Lower lobe of right lung (tissue), 2 donors: ENCODE results near the gene POLR1D. TPM values are rescaled to one million over a fixed set of nuclear protein-coding genes. Genes with fewer than 3 reads are reported as not detected.

ENCODE experiments used
- ATAC-seq, 2 donors: fragments of 200-7000 bp; cut with Tn5 transposase; one replicate each; pipeline ENCODE4 v1.9.1; 2020 to 2022; ENCODE audit warnings: mild to moderate bottlenecking in 2 of 2, moderate library complexity in 2 of 2
- DNase-seq: peaks from one replicate; pipeline ENCODE4 v3.0.0-alpha.2; 2020
- H3K27ac ChIP-seq: fragments of 200-600 bp; one replicate; pipeline ENCODE4 v1.8.0; 2022
- H3K27me3 ChIP-seq: fragments of 200-600 bp; one replicate; pipeline ENCODE4 v1.8.0; 2022; ENCODE audit warnings: low read depth
- H3K36me3 ChIP-seq: fragments of 200-600 bp; one replicate; pipeline ENCODE4 v1.8.0; 2022; ENCODE audit warnings: mild to moderate bottlenecking
- H3K4me1 ChIP-seq: fragments of 200-600 bp; one replicate; pipeline ENCODE4 v1.8.0; 2022
- H3K4me3 ChIP-seq: fragments of 200-600 bp; one replicate; pipeline ENCODE4 v1.8.0; 2022; ENCODE audit warnings: mild to moderate bottlenecking
- H3K9me3 ChIP-seq: fragments of 200-600 bp; one replicate; pipeline ENCODE4 v1.8.0; 2022
- CTCF ChIP-seq: fragments of 200-600 bp; IDR thresholded peaks from one replicate; pipeline ENCODE4 v1.8.0; 2022; ENCODE audit warnings: antibody characterized with exemption, mild to moderate bottlenecking
- intact Hi-C: fragments of 100-400 bp; cut with DNase I; formaldehyde crosslinking; loops from one replicate; pipeline ENCODE4 v1.11.0; 2022
- long read RNA-seq: library from polyadenylated mRNA; unstranded; transcript quantifications from one replicate; pipeline ENCODE4 v2.0.0, GENCODE V29; 2021
- total RNA-seq: library from RNA; stranded (reverse); fragmentation: NEBNext Ultra II Directional; extraction: Animal tissue kit (Norgen Biotek cat#: 25700); gene quantifications from one replicate; pipeline ENCODE4 v1.2.1, GENCODE V29; 2021
- donor health status: DM: no; HTN: yes; CAD: no; lungs with severe emphysema.

Gene POLR1D
- total RNA-seq, result 129 TPM
- long read RNA-seq, transcript POLR1D-201 (2 exons, 1,166 nt), result minor isoform, 16 of 84 reads
- long read RNA-seq, transcript POLR1D-203 (3 exons, 2,036 nt), result major isoform, 39 of 84 reads
- long read RNA-seq, partial matches to known transcripts, result 0 of 84 reads
- long read RNA-seq, other reads (novel, unspliced or antisense), result 21 of 84 reads

- Histone ChIP-seq H3K4me3 (peak within 1 kb of the TSS; percentile 91), H3K27ac (peak within 1 kb of the TSS; percentile 96), H3K27me3 (no peaks in the 10 kb centered on the region), H3K4me1 (peaks cover 56% of the 10 kb centered on the region), H3K36me3 (peaks cover 5% of the 10 kb centered on the region), H3K9me3 (no peaks in the 10 kb centered on the region)
- intact Hi-C loops, result no loop called here
- peak; percentile 74 to 88 for ATAC-seq
- no peak for TF ChIP-seq CTCF
- DNase-seq, result peak; percentile 90
Measured at GRCh38 chr13:27621366-27622101, at the start of gene POLR1D. Gene POLR1D, plus strand, starts transcription at chr13:27621892. Its CDS starts 92 bp downstream, at chr13:27621984.

- Histone ChIP-seq H3K4me1 (no peaks in the 10 kb centered on the region), H3K4me3 (no peak overlapping the region), H3K36me3 (peaks cover 21% of the 10 kb centered on the region), H3K27me3 (no peaks in the 10 kb centered on the region), H3K9me3 (no peaks in the 10 kb centered on the region), H3K27ac (no peak overlapping the region)
- TF ChIP-seq CTCF, result no peak
- DNase-seq (no peak), ATAC-seq (peak in 1 of 2 donors; percentile 23)
- intact Hi-C loops, result no loop called here
Measured at GRCh38 chr13:27572234-27572901, 49.3 kb upstream of the POLR1D start.

GRCh38 chr13:27573265-27573664 lies 48.4 kb upstream of the POLR1D start:
- TF ChIP-seq CTCF, result no peak
- no peaks in the 10 kb centered on the region for H3K9me3 ChIP-seq
- H3K36me3 ChIP-seq, result peaks cover 18% of the 10 kb centered on the region
- H3K4me1 ChIP-seq, result no peaks in the 10 kb centered on the region
- peak in 1 of 2 donors; percentile 36 for ATAC-seq
- intact Hi-C loops, result no loop called here
- no peak overlapping the region for H3K27ac ChIP-seq
- no peak overlapping the region for H3K4me3 ChIP-seq
- no peak for DNase-seq
- no peaks in the 10 kb centered on the region for H3K27me3 ChIP-seq

GRCh38 chr13:27574661-27575060 lies 47.0 kb upstream of the POLR1D start:
- no peak overlapping the region for H3K4me3 ChIP-seq
- intact Hi-C loops, result no loop called here
- no peaks in the 10 kb centered on the region for H3K9me3 ChIP-seq
- no peak for TF ChIP-seq CTCF
- H3K27me3 ChIP-seq, result no peaks in the 10 kb centered on the region
- H3K4me1 ChIP-seq, result no peaks in the 10 kb centered on the region
- DNase-seq (no peak), ATAC-seq (no peak)
- H3K36me3 ChIP-seq, result peaks cover 9% of the 10 kb centered on the region
- H3K27ac ChIP-seq, result no peak overlapping the region

- peaks cover 18% of the 10 kb centered on the region for H3K36me3 ChIP-seq
- H3K27me3 ChIP-seq, result no peaks in the 10 kb centered on the region
- intact Hi-C loops, result no loop called here
- DNase-seq (no peak), ATAC-seq (no peak)
- no peak overlapping the region for H3K4me3 ChIP-seq
- H3K9me3 ChIP-seq, result no peaks in the 10 kb centered on the region
- TF ChIP-seq CTCF, result no peak
- H3K27ac ChIP-seq, result no peak overlapping the region
- no peaks in the 10 kb centered on the region for H3K4me1 ChIP-seq
Measured at GRCh38 chr13:27578121-27579030, 43.3 kb upstream of the POLR1D start.
